H9 (cell line): Measurements from ENCODE around the gene CHML. TPM values are rescaled to one million over a fixed set of nuclear protein-coding genes. Genes with fewer than 3 reads are reported as not detected.

Experiments
- DNase-seq: peaks from one replicate; pipeline ENCODE4 v3.0.0-alpha.2; 2017
- H2AFZ ChIP-seq: one replicate; pipeline ENCODE4 v1.6.1; 2013; ENCODE audit warnings: mild to moderate bottlenecking, low read length, control low read depth, moderate library complexity
- H2AK5ac ChIP-seq: 2 replicates; pipeline ENCODE4 v1.6.1; 2013; ENCODE audit warnings: low read length, control low read depth, mixed read lengths; ENCODE audit not compliant: insufficient read length
- H2BK120ac ChIP-seq: one replicate; pipeline ENCODE4 v1.6.1; 2013; ENCODE audit warnings: low read depth, mild to moderate bottlenecking, low read length, control low read depth, inconsistent platforms; ENCODE audit not compliant: poor library complexity, severe bottlenecking
- H2BK12ac ChIP-seq: 2 replicates; pipeline ENCODE4 v1.6.1; 2013; ENCODE audit warnings: low read length, control low read depth, mixed read lengths, low read depth; ENCODE audit not compliant: insufficient read length
- H2BK15ac ChIP-seq: 2 replicates; pipeline ENCODE4 v1.6.1; 2013; ENCODE audit warnings: low read depth, low read length, control low read depth
- H2BK20ac ChIP-seq: one replicate; pipeline ENCODE4 v1.6.1; 2013; ENCODE audit warnings: low read depth, mild to moderate bottlenecking, low read length, control low read depth, inconsistent platforms; ENCODE audit not compliant: poor library complexity, severe bottlenecking
- H2BK5ac ChIP-seq: 2 replicates; pipeline ENCODE4 v1.6.1; 2013; ENCODE audit warnings: low read length, control low read depth, mixed read lengths; ENCODE audit not compliant: insufficient read length
- H3K14ac ChIP-seq: 2 replicates; pipeline ENCODE4 v1.6.1; 2013; ENCODE audit warnings: low read length, control low read depth; ENCODE audit not compliant: insufficient read depth
- H3K18ac ChIP-seq: 2 replicates; pipeline ENCODE4 v1.6.1; 2013; ENCODE audit warnings: low read depth, mild to moderate bottlenecking, mixed read lengths, low read length, control low read depth; ENCODE audit not compliant: insufficient read length
- H3K23ac ChIP-seq: 2 replicates; pipeline ENCODE4 v1.6.1; 2013; ENCODE audit warnings: low read length, control low read depth, mixed read lengths, low read depth; ENCODE audit not compliant: insufficient read length
- H3K23me2 ChIP-seq: 2 replicates; pipeline ENCODE4 v1.6.1; 2013; ENCODE audit warnings: low read depth, mild to moderate bottlenecking, mixed read lengths, low read length, control low read depth; ENCODE audit not compliant: insufficient read length, poor library complexity, severe bottlenecking
- H3K27ac ChIP-seq: 2 replicates; pipeline ENCODE4 v1.5.1; 2013; ENCODE audit warnings: low read length, control low read depth, mixed read lengths, low read depth; ENCODE audit not compliant: insufficient read length
- H3K27me3 ChIP-seq: 2 replicates; pipeline ENCODE4 v1.6.1; 2013; ENCODE audit warnings: low read length, control low read depth, inconsistent platforms; ENCODE audit not compliant: insufficient read depth
- H3K4ac ChIP-seq: 2 replicates; pipeline ENCODE4 v1.6.1; 2013; ENCODE audit warnings: low read depth, mild to moderate bottlenecking, control low read depth, inconsistent platforms, low read length, moderate library complexity
- H3K4me1 ChIP-seq: 2 replicates; pipeline ENCODE4 v1.6.1; 2013; ENCODE audit warnings: low read length, control low read depth, inconsistent platforms; ENCODE audit not compliant: insufficient read depth
- H3K4me2 ChIP-seq: 2 replicates; pipeline ENCODE4 v1.6.1; 2013; ENCODE audit warnings: low read length, control low read depth, mixed read lengths; ENCODE audit not compliant: insufficient read length, insufficient read depth
- H3K56ac ChIP-seq: 2 replicates; pipeline ENCODE4 v1.6.1; 2013; ENCODE audit warnings: low read depth, mild to moderate bottlenecking, mixed read lengths, low read length, control low read depth; ENCODE audit not compliant: insufficient read length
- H3K79me1 ChIP-seq: 2 replicates; pipeline ENCODE4 v1.6.1; 2013; ENCODE audit warnings: low read depth, mild to moderate bottlenecking, moderate library complexity, low read length, control low read depth, inconsistent platforms; ENCODE audit not compliant: insufficient read depth, poor library complexity, severe bottlenecking
- H3K79me2 ChIP-seq: 2 replicates; pipeline ENCODE4 v1.6.1; 2013; ENCODE audit warnings: low read length, control low read depth, inconsistent platforms; ENCODE audit not compliant: insufficient read depth
- H3K9ac ChIP-seq: 2 replicates; pipeline ENCODE4 v1.6.1; 2013; ENCODE audit warnings: low read length, control low read depth, mixed read lengths; ENCODE audit not compliant: insufficient read length; ENCODE audit errors: extremely low read depth
- H3K9me3 ChIP-seq: one replicate; pipeline ENCODE4 v1.6.1; 2013; ENCODE audit warnings: low read depth, low read length, inconsistent platforms; ENCODE audit not compliant: control insufficient read depth
- H3T11ph ChIP-seq: one replicate; pipeline ENCODE4 v1.6.1; 2013; ENCODE audit warnings: mild to moderate bottlenecking, low read length, control low read depth, inconsistent platforms
- H4K20me1 ChIP-seq: one replicate; pipeline ENCODE4 v1.6.1; 2013; ENCODE audit not compliant: control insufficient read depth, insufficient read length, insufficient read depth
- H4K5ac ChIP-seq: 2 replicates; pipeline ENCODE4 v1.6.1; 2013; ENCODE audit warnings: low read depth, mild to moderate bottlenecking, mixed read lengths, low read length, control low read depth; ENCODE audit not compliant: insufficient read length
- H4K8ac ChIP-seq: replicated peaks from 2 replicates; pipeline ENCODE4 v1.6.1; 2013; ENCODE audit warnings: low read length, control low read depth, mixed read lengths, low read depth; ENCODE audit not compliant: insufficient read length
- H4K91ac ChIP-seq: 2 replicates; pipeline ENCODE4 v1.6.1; 2013; ENCODE audit warnings: low read depth, mild to moderate bottlenecking, moderate library complexity, mixed read lengths, low read length, control low read depth; ENCODE audit not compliant: insufficient read length
- H3K27ac Mint-ChIP-seq, 3 experiments: 2 replicates in 2 of 3; 3 replicates in 1 of 3; pipeline ENCODE4 v1.8.0; 2020 to 2021; ENCODE audit warnings: mixed read lengths in 3 of 3, mild to moderate bottlenecking in 1 of 3, moderate library complexity in 1 of 3
- H3K27me3 Mint-ChIP-seq: 2 replicates; pipeline ENCODE4 v1.8.0; 2021; ENCODE audit warnings: low read depth, mild to moderate bottlenecking, moderate library complexity, mixed read lengths
- H3K36me3 Mint-ChIP-seq, 3 experiments: 2 replicates in 2 of 3; 3 replicates in 1 of 3; pipeline ENCODE4 v1.8.0; 2020 to 2021; ENCODE audit warnings: low read depth in 3 of 3, mixed read lengths in 3 of 3; ENCODE audit not compliant: insufficient read depth in 1 of 3
- H3K4me1 Mint-ChIP-seq, 2 experiments: 2 replicates each; pipeline ENCODE4 v1.8.0; 2020; ENCODE audit warnings: mixed read lengths in 2 of 2
- H3K4me3 Mint-ChIP-seq, 2 experiments: 2 replicates in 1 of 2; 3 replicates in 1 of 2; pipeline ENCODE4 v1.8.0; 2020 to 2021; ENCODE audit warnings: mild to moderate bottlenecking in 2 of 2, mixed read lengths in 2 of 2, moderate library complexity in 1 of 2
- H3K9me3 Mint-ChIP-seq, 2 experiments: 2 replicates in 1 of 2; 3 replicates in 1 of 2; pipeline ENCODE4 v1.8.0; 2020; ENCODE audit warnings: mild to moderate bottlenecking in 2 of 2, mixed read lengths in 2 of 2, moderate library complexity in 1 of 2
- WGBS: extraction: QIAGEN DNeasy Blood & Tissue Kit; methylation state at CpG from one replicate; pipeline ENCODE4 v1.1.7; 2013; ENCODE audit warnings: missing lambda C conversion rate, low lambda C conversion rate, mixed read lengths; ENCODE audit not compliant: insufficient read length; ENCODE audit errors: extremely low coverage; 5-methylcytosine and 5-hydroxymethylcytosine counted together
- total RNA-seq: library from RNA; stranded (reverse); gene quantifications from 2 replicates; pipeline ENCODE4 v1.2.1, GENCODE V29; 2021
- TF ChIP-seq, protein P1 (sequence below): fragments of 200-600 bp; sonication (generic); conservative IDR thresholded peaks from 3 replicates; pipeline ENCODE4 v1.8.0; 2021; ENCODE audit warnings: antibody characterized with exemption, mild to moderate bottlenecking

CHML gene
- total RNA-seq, 1 experiment from 2014 or later: 45.7 TPM

DNA sequence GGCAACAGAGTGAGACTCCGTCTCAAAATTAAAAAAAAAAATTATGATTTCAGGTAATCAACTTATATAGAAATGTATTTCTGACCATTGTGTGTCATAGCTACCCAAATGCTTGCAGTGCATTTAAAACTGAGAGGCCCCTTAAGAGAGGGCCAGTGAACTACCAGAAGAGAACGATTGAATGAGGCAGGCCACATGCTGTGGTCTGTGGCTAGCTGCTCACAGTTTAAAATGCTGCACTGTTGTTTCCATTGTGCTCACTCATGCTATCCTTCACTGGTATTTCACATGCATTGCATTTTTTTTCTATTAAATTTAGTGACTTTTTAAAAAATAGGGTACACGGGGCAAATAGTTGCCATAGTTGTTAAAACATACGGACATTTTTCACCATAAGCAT is 26.0 kb downstream of the CHML start:
- Mint-ChIP-seq H3K36me3 (no peaks in the 10 kb centered on the region; a peak in 1 of 7 replicates), H3K9me3 (no peaks in the 10 kb centered on the region), H3K27ac (no peak overlapping the region), H3K27me3 (no peaks in the 10 kb centered on the region), H3K4me3 (no peak overlapping the region), H3K4me1 (0 out of 4 replicates have a peak, but pooled peaks cover 0 to 2% of the 10 kb centered on the region in 2 experiments)
- Histone ChIP-seq H2BK15ac (no peak overlapping the region), H2AFZ (no peak overlapping the region), H2BK5ac (no peak overlapping the region), H4K20me1 (no peaks in the 10 kb centered on the region), H2AK5ac (no peak overlapping the region), H3K14ac (no peak overlapping the region), H3K9me3 (no peaks in the 10 kb centered on the region), H3K27me3 (no peaks in the 10 kb centered on the region), H3K23me2 (no peaks in the 10 kb centered on the region), H3K18ac (no peak overlapping the region), H3K79me2 (no peaks in the 10 kb centered on the region), H4K5ac (no peak overlapping the region), H2BK120ac (no peak overlapping the region), H3K4me2 (no peak overlapping the region), H3K23ac (no peak overlapping the region), H3T11ph (no peak overlapping the region), H3K27ac (no peak overlapping the region), H4K91ac (no peak overlapping the region), H3K9ac (no peak overlapping the region), H3K79me1 (no peaks in the 10 kb centered on the region), H3K4ac (no peak overlapping the region), H2BK20ac (no peak overlapping the region), H2BK12ac (no peak overlapping the region), H3K56ac (no peak overlapping the region), H4K8ac (no peak overlapping the region), H3K4me1 (no peaks in the 10 kb centered on the region)
- no CpG with 5 or more reads among the region's 4 CpGs for WGBS
- TF ChIP-seq, protein P1, sequence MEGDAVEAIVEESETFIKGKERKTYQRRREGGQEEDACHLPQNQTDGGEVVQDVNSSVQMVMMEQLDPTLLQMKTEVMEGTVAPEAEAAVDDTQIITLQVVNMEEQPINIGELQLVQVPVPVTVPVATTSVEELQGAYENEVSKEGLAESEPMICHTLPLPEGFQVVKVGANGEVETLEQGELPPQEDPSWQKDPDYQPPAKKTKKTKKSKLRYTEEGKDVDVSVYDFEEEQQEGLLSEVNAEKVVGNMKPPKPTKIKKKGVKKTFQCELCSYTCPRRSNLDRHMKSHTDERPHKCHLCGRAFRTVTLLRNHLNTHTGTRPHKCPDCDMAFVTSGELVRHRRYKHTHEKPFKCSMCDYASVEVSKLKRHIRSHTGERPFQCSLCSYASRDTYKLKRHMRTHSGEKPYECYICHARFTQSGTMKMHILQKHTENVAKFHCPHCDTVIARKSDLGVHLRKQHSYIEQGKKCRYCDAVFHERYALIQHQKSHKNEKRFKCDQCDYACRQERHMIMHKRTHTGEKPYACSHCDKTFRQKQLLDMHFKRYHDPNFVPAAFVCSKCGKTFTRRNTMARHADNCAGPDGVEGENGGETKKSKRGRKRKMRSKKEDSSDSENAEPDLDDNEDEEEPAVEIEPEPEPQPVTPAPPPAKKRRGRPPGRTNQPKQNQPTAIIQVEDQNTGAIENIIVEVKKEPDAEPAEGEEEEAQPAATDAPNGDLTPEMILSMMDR: no peak
- no peak for DNase-seq
